B cell (primary cell): ENCODE data around the gene MTX2. TPM values are rescaled to one million over a fixed set of nuclear protein-coding genes. Genes with fewer than 3 reads are reported as not detected.

Experiments used
- ATAC-seq: fragments of 200-7000 bp; cut with Tn5 transposase; one replicate; pipeline ENCODE4 v1.10.0; 2021; ENCODE audit warnings: low read depth, mild to moderate bottlenecking, moderate number of reproducible peaks, moderate library complexity
- CTCF ChIA-PET: fragments of 350-600 bp; sonication (Branson Sonifier 250); formaldehyde crosslinking; loops from one replicate; lab custom pipeline; 2021; ENCODE audit warnings: antibody characterized with exemption, inconsistent platforms; lab: Charles Lee
- POLR2A ChIA-PET: fragments of 350-600 bp; sonication (Branson Sonifier 250); formaldehyde crosslinking; loops from one replicate; lab custom pipeline; 2021; ENCODE audit warnings: antibody characterized with exemption; lab: Charles Lee
- DNase-seq: peaks from one replicate; pipeline ENCODE4 v3.0.0; 2013
- H2AFZ ChIP-seq: 2 replicates; pipeline ENCODE4 v1.6.1; 2012; ENCODE audit warnings: mild to moderate bottlenecking, low read depth, low read length; ENCODE audit not compliant: insufficient read depth, poor library complexity, severe bottlenecking
- H3K27ac ChIP-seq, 2 donors: 1 replicate in 1 of 2; 2 replicates in 1 of 2; pipeline ENCODE4 v1.5.1; 2012 to 2013; ENCODE audit warnings: low read length in 2 of 2, mild to moderate bottlenecking in 2 of 2, moderate library complexity in 1 of 2
- H3K27me3 ChIP-seq, 4 experiments: fragments of 200-600 bp in 1 of 4; sonication (generic) in 1 of 4; replicated peaks in 1 of 4; 1 replicate in 2 of 4; 2 replicates in 2 of 4; pipeline versions ENCODE4 v1.6.1 to v1.7.0; 2013 to 2016; ENCODE audit warnings: low read length in 3 of 4, mild to moderate bottlenecking in 2 of 4, mixed read lengths in 1 of 4, moderate library complexity in 1 of 4; ENCODE audit not compliant: insufficient read depth in 4 of 4, control insufficient read depth in 3 of 4; ENCODE audit errors: control extremely low read depth in 1 of 4
- H3K36me3 ChIP-seq, 2 experiments: replicated peaks in 1 of 2; 1 replicate in 1 of 2; 2 replicates in 1 of 2; pipeline versions ENCODE4 v1.6.1 to v1.7.1; 2013; ENCODE audit warnings: low read length in 1 of 2; ENCODE audit not compliant: insufficient read depth in 2 of 2, control insufficient read depth in 1 of 2; ENCODE audit errors: control extremely low read depth in 1 of 2, extremely low read depth in 1 of 2
- H3K4me1 ChIP-seq, 2 donors: fragments of 200-600 bp in 1 of 2; sonication (generic) in 1 of 2; 1 replicate in 1 of 2; 2 replicates in 1 of 2; pipeline versions ENCODE4 v1.5.1 to v1.6.1; 2013 to 2017; ENCODE audit warnings: low read length in 2 of 2; ENCODE audit not compliant: control insufficient read depth in 2 of 2, insufficient read depth in 2 of 2
- H3K4me2 ChIP-seq: replicated peaks from 2 replicates; pipeline ENCODE3; 2012; ENCODE audit warnings: mild to moderate bottlenecking, low read depth, low read length; ENCODE audit not compliant: poor library complexity, severe bottlenecking
- H3K4me3 ChIP-seq, 5 experiments: fragments of 200-600 bp in 1 of 5; sonication (generic) in 1 of 5; 1 replicate in 3 of 5; 2 replicates in 2 of 5; pipeline versions ENCODE4 v1.5.1 to v1.7.0; 2011 to 2016; ENCODE audit warnings: low read length in 4 of 5, mild to moderate bottlenecking in 4 of 5, low read depth in 2 of 5, control low read depth in 1 of 5, moderate library complexity in 1 of 5; ENCODE audit not compliant: insufficient read depth in 1 of 5; ENCODE audit errors: control extremely low read depth in 1 of 5, extremely low read depth in 1 of 5
- H3K79me2 ChIP-seq: fragments of 200-600 bp; sonication (generic); one replicate; pipeline ENCODE4 v1.6.0; 2016; ENCODE audit warnings: low read length; ENCODE audit not compliant: control insufficient read depth, insufficient read depth
- H3K9ac ChIP-seq: fragments of 200-600 bp; sonication (generic); 2 replicates; pipeline ENCODE4 v1.6.1; 2017; ENCODE audit warnings: mild to moderate bottlenecking, low read length, moderate library complexity
- H3K9me3 ChIP-seq, 3 donors: one replicate each; pipeline versions ENCODE4 v1.6.1 to v1.7.1; 2013; ENCODE audit warnings: low read length in 2 of 3; ENCODE audit not compliant: control insufficient read depth in 2 of 3, insufficient read depth in 1 of 3; ENCODE audit errors: control extremely low read depth in 1 of 3
- H4K20me1 ChIP-seq: 2 replicates; pipeline ENCODE4 v1.6.0; 2012; ENCODE audit warnings: mild to moderate bottlenecking, low read length; ENCODE audit not compliant: insufficient read depth, control insufficient read depth, poor library complexity, severe bottlenecking
- H3K27ac Mint-ChIP-seq: one replicate; pipeline ENCODE4 v1.8.0; 2021; ENCODE audit warnings: mixed read lengths
- H3K27me3 Mint-ChIP-seq: one replicate; pipeline ENCODE4 v1.8.0; 2021; ENCODE audit warnings: mixed read lengths
- H3K4me1 Mint-ChIP-seq: one replicate; pipeline ENCODE4 v1.8.0; 2021; ENCODE audit warnings: mixed read lengths
- H3K4me3 Mint-ChIP-seq: one replicate; pipeline ENCODE4 v1.8.0; 2021; ENCODE audit warnings: mixed read lengths
- H3K9me3 Mint-ChIP-seq: one replicate; pipeline ENCODE4 v1.8.0; 2022; ENCODE audit warnings: mixed read lengths; ENCODE audit not compliant: insufficient read depth
- CTCF ChIP-seq: fragments of 200-600 bp; IDR thresholded peaks from one replicate; pipeline ENCODE4 v1.8.0; 2022; ENCODE audit warnings: antibody characterized with exemption, mild to moderate bottlenecking
- EZH2 ChIP-seq: IDR thresholded peaks from 2 replicates; pipeline ENCODE4 v1.6.1; 2012; ENCODE audit warnings: borderline replicate concordance, low read depth, mild to moderate bottlenecking, moderate library complexity, low read length; ENCODE audit not compliant: insufficient read depth, poor library complexity, severe bottlenecking
- WGBS: methylation state at CpG from one replicate; pipeline ENCODE4 v1.1.5; 2013; ENCODE audit warnings: missing lambda C conversion rate; ENCODE audit not compliant: insufficient coverage; 5-methylcytosine and 5-hydroxymethylcytosine counted together
- intact Hi-C: fragments of 100-400 bp; cut with micrococcal nuclease; formaldehyde crosslinking; loops from one replicate; pipeline ENCODE4 v1.10.0; 2022
- polyA plus RNA-seq: library from polyadenylated mRNA; depleted of rRNA; stranded (reverse); fragments of >200 nt; gene quantifications from 2 replicates; pipeline ENCODE4 v1.2.3, GENCODE V29; 2012
- total RNA-seq, 2 donors: library from RNA; stranded (reverse); fragments of 120-200 nt in 1 of 2; gene quantifications; 1 replicate in 1 of 2; 2 replicates in 1 of 2; pipeline versions ENCODE4 v1.2.3 to v1.2.4, GENCODE V29; 2013 to 2022

The MTX2 gene
- total and polyA plus RNA-seq, 2 donors (not counting 1 experiment from before 2014, with no cell fraction given) = 11.2 to 11.5 TPM

GRCh38 chr2:176334729-176335128 is 65.5 kb downstream of the MTX2 start:
- no peak overlapping the region for H3K4me2 ChIP-seq
- no peaks in the 10 kb centered on the region for H3K27me3 ChIP-seq
- CTCF ChIA-PET = no interaction called here
- H3K9me3 ChIP-seq = no peaks in the 10 kb centered on the region
- no peak overlapping the region for H2AFZ ChIP-seq
- no peaks in the 10 kb centered on the region for H3K4me1 ChIP-seq
- H3K27ac Mint-ChIP-seq = no peak overlapping the region
- no peak overlapping the region for H3K4me3 Mint-ChIP-seq
- H3K4me1 Mint-ChIP-seq = no peaks in the 10 kb centered on the region
- no peaks in the 10 kb centered on the region for H4K20me1 ChIP-seq
- H3K9ac ChIP-seq = no peak overlapping the region
- H3K27ac ChIP-seq = no peak overlapping the region
- WGBS = no CpG with 5 or more reads among the region's 1 CpG
- DNase-seq (no peak), ATAC-seq (no peak)
- no peaks in the 10 kb centered on the region for H3K9me3 Mint-ChIP-seq
- H3K36me3 ChIP-seq = peaks cover 0 to 6% of the 10 kb centered on the region in 2 experiments
- intact Hi-C loops = no loop called here
- no peaks in the 10 kb centered on the region for H3K27me3 Mint-ChIP-seq
- TF ChIP-seq EZH2 = no peak
- TF ChIP-seq CTCF = no peak
- no peak overlapping the region for H3K4me3 ChIP-seq
- POLR2A ChIA-PET = no interaction called here
- H3K79me2 ChIP-seq = no peaks in the 10 kb centered on the region

GRCh38 chr2:176338395-176338794 is 69.2 kb downstream of the MTX2 start:
- intact Hi-C loops = no loop called here
- Mint-ChIP-seq H3K4me1 (no peaks in the 10 kb centered on the region), H3K4me3 (no peak overlapping the region), H3K27ac (no peak overlapping the region), H3K9me3 (no peaks in the 10 kb centered on the region), H3K27me3 (no peaks in the 10 kb centered on the region)
- no peaks in the 10 kb centered on the region for H3K79me2 ChIP-seq
- TF ChIP-seq CTCF (no peak), EZH2 (no peak)
- H3K4me3 ChIP-seq = no peak overlapping the region
- no peak for ATAC-seq
- no peak overlapping the region for H3K27ac ChIP-seq
- H4K20me1 ChIP-seq = no peaks in the 10 kb centered on the region
- POLR2A ChIA-PET = no interaction called here
- H3K4me2 ChIP-seq = no peak overlapping the region
- CTCF ChIA-PET = no interaction called here
- DNase-seq = no peak
- no peak overlapping the region for H3K9ac ChIP-seq
- H3K27me3 ChIP-seq = no peaks in the 10 kb centered on the region
- WGBS = no CpG with 5 or more reads among the region's 3 CpGs
- H3K4me1 ChIP-seq = no peaks in the 10 kb centered on the region
- H3K36me3 ChIP-seq = peaks cover 0 to 5% of the 10 kb centered on the region in 2 experiments
- H2AFZ ChIP-seq = no peak overlapping the region
- H3K9me3 ChIP-seq = no peaks in the 10 kb centered on the region
